ENCODE data around the gene SYNPO2.

- no peak for TF ChIP-seq POLR2AphosphoS5 (IDR thresholded peaks at IDR 0.05; ENCODE audit: low read depth, low read length)
- no peak for TF ChIP-seq SIN3A (IDR thresholded peaks at IDR 0.05; ENCODE audit: borderline replicate concordance, insufficient read depth, low read length)
These were observed 157.6 kb downstream of the SYNPO2 start for GRCh38 chr4:119046263-119046662.
